ENCODE results near the gene ATP9A. TPM values are rescaled to one million over a fixed set of nuclear protein-coding genes. Genes with fewer than 3 reads are reported as not detected.

The ATP9A gene
- total RNA-seq, 1 donor from 2014 or later = 18.2 TPM

- H3K27ac ChIP-seq = no peak overlapping the region
- H3K9me3 ChIP-seq (ENCODE audit: low read depth) = no peaks in the 10 kb centered on the region
- H3K79me2 ChIP-seq (ENCODE audit: low read depth) = no peaks in the 10 kb centered on the region
- peaks cover 4% of the 10 kb centered on the region for H3K4me1 ChIP-seq
- no peaks in the 10 kb centered on the region for H3F3A ChIP-seq (ENCODE audit: low read depth)
- Mint-ChIP-seq H3K27ac (no peak overlapping the region), H3K9me3 (no peaks in the 10 kb centered on the region), H3K36me3 (peaks cover 8% of the 10 kb centered on the region), H3K4me3 (no peak overlapping the region), H3K4me1 (peaks cover 11% of the 10 kb centered on the region), H3K27me3 (ENCODE audit: insufficient read depth, low read depth) (peaks cover 2% of the 10 kb centered on the region)
- H3K4me3 ChIP-seq = no peak overlapping the region
- no peak overlapping the region for H3K4me2 ChIP-seq
- no peaks in the 10 kb centered on the region for H4K20me1 ChIP-seq (ENCODE audit: low read depth)
- no peak overlapping the region for H3K9ac ChIP-seq
- no peaks in the 10 kb centered on the region for H3K36me3 ChIP-seq
- H3K27me3 ChIP-seq = no peaks in the 10 kb centered on the region
- DNase-seq (ENCODE audit: low spot score) = no peak
- H2AFZ ChIP-seq (replicated peaks) = no peak overlapping the region
- TF ChIP-seq EZH2 (IDR thresholded peaks at IDR 0.05) = no peak
- TF ChIP-seq EZH2phosphoT487 (IDR thresholded peaks at IDR 0.05) = no peak
- TF ChIP-seq CTCF (IDR thresholded peaks at IDR 0.05) = no peak
These were observed 140.6 kb downstream of the ATP9A start for GRCh38 chr20:51627586-51627985.

GRCh38 chr20:51625105-51625504 is 143.1 kb downstream of the ATP9A start:
- H3K4me1 ChIP-seq = peaks cover 5% of the 10 kb centered on the region
- H3K9me3 ChIP-seq (ENCODE audit: low read depth) = no peaks in the 10 kb centered on the region
- H3K79me2 ChIP-seq (ENCODE audit: low read depth) = no peaks in the 10 kb centered on the region
- DNase-seq (ENCODE audit: low spot score) = no peak
- no peaks in the 10 kb centered on the region for H3K9me3 Mint-ChIP-seq
- peaks cover 9% of the 10 kb centered on the region for H3K36me3 Mint-ChIP-seq
- H3K4me1 Mint-ChIP-seq = peaks cover 13% of the 10 kb centered on the region
- no peak overlapping the region for H2AFZ ChIP-seq (replicated peaks)
- no peaks in the 10 kb centered on the region for H4K20me1 ChIP-seq (ENCODE audit: low read depth)
- H3K27me3 Mint-ChIP-seq (ENCODE audit: insufficient read depth, low read depth) = peaks cover 2% of the 10 kb centered on the region
- no peaks in the 10 kb centered on the region for H3K27me3 ChIP-seq
- no peaks in the 10 kb centered on the region for H3K36me3 ChIP-seq
- H3K4me2 ChIP-seq = no peak overlapping the region
- no peak overlapping the region for H3K4me3 Mint-ChIP-seq
- no peak overlapping the region for H3K4me3 ChIP-seq
- no peak overlapping the region for H3K9ac ChIP-seq
- no peak overlapping the region for H3K27ac Mint-ChIP-seq
- no peaks in the 10 kb centered on the region for H3F3A ChIP-seq (ENCODE audit: low read depth)
- H3K27ac ChIP-seq = no peak overlapping the region
- TF ChIP-seq CTCF (IDR thresholded peaks at IDR 0.05) (no peak), EZH2 (IDR thresholded peaks at IDR 0.05) (no peak), EZH2phosphoT487 (IDR thresholded peaks at IDR 0.05) (no peak)

GRCh38 chr20:51624157-51624731 is 143.9 kb downstream of the ATP9A start:
- Mint-ChIP-seq H3K27me3 (ENCODE audit: insufficient read depth, low read depth) (peaks cover 2% of the 10 kb centered on the region), H3K27ac (no peak overlapping the region), H3K4me3 (no peak overlapping the region), H3K9me3 (no peaks in the 10 kb centered on the region), H3K36me3 (peaks cover 9% of the 10 kb centered on the region), H3K4me1 (peaks cover 12% of the 10 kb centered on the region)
- Histone ChIP-seq H3F3A (ENCODE audit: low read depth) (no peaks in the 10 kb centered on the region), H3K27ac (no peak overlapping the region), H3K27me3 (no peaks in the 10 kb centered on the region), H4K20me1 (ENCODE audit: low read depth) (no peaks in the 10 kb centered on the region), H3K79me2 (ENCODE audit: low read depth) (no peaks in the 10 kb centered on the region), H3K4me3 (no peak overlapping the region), H3K36me3 (no peaks in the 10 kb centered on the region), H3K4me2 (no peak overlapping the region), H3K4me1 (peaks cover 5% of the 10 kb centered on the region), H3K9me3 (ENCODE audit: low read depth) (no peaks in the 10 kb centered on the region), H2AFZ (replicated peaks) (no peak overlapping the region), H3K9ac (no peak overlapping the region)
- DNase-seq (ENCODE audit: low spot score) = peak; percentile 92
- TF ChIP-seq EZH2 (IDR thresholded peaks at IDR 0.05) (no peak), CTCF (IDR thresholded peaks at IDR 0.05) (peak; percentile 87), EZH2phosphoT487 (IDR thresholded peaks at IDR 0.05) (no peak)

Measured in neural progenitor cell (in vitro differentiated cells).